Lung (tissue), 12 donors: ENCODE data around the gene MAP1LC3B2. TPM values are rescaled to one million over a fixed set of nuclear protein-coding genes. Genes with fewer than 3 reads are reported as not detected.
A peak's percentile ranks its signal among the peaks of the same experiment; 100 is the strongest.

Experiments used
- ATAC-seq: fragments of 200-7000 bp; cut with Tn5 transposase; one replicate; pipeline ENCODE4 v1.9.1; 2020; ENCODE audit warnings: moderate number of reproducible peaks; ENCODE audit not compliant: insufficient read depth, low FRiP score
- DNase-seq, 3 donors: peaks; one replicate each; pipeline ENCODE4 v3.0.0-alpha.2; 2013 to 2017
- H3K27ac ChIP-seq, 2 donors: one replicate each; pipeline ENCODE4 v1.5.1; 2013; ENCODE audit warnings: mild to moderate bottlenecking in 2 of 2, moderate library complexity in 2 of 2, control low read depth in 1 of 2, inconsistent platforms in 1 of 2, low read depth in 1 of 2, low read length in 1 of 2
- H3K27me3 ChIP-seq, 3 donors: one replicate each; pipeline ENCODE4 v1.5.1; 2013; ENCODE audit warnings: low read length in 2 of 3; ENCODE audit not compliant: control insufficient read depth in 3 of 3, insufficient read depth in 3 of 3
- H3K36me3 ChIP-seq, 4 donors: one replicate each; pipeline ENCODE4 v1.5.1; 2013; ENCODE audit warnings: low read length in 4 of 4, mild to moderate bottlenecking in 1 of 4, moderate library complexity in 1 of 4; ENCODE audit not compliant: control insufficient read depth in 4 of 4, insufficient read depth in 4 of 4
- H3K4me1 ChIP-seq, 5 donors: one replicate each; pipeline ENCODE4 v1.5.1; 2013; ENCODE audit warnings: low read length in 5 of 5, mild to moderate bottlenecking in 2 of 5, moderate library complexity in 1 of 5; ENCODE audit not compliant: control insufficient read depth in 5 of 5, insufficient read depth in 5 of 5
- H3K4me3 ChIP-seq: one replicate; pipeline ENCODE4 v1.5.1; 2013; ENCODE audit warnings: mild to moderate bottlenecking, control low read depth, moderate library complexity
- H3K9ac ChIP-seq, 2 donors: one replicate each; pipeline ENCODE4 v1.5.1; 2013; ENCODE audit warnings: low read length in 2 of 2, control low read depth in 1 of 2; ENCODE audit not compliant: insufficient read depth in 1 of 2
- H3K9me3 ChIP-seq, 4 donors: one replicate each; pipeline ENCODE4 v1.5.1; 2013; ENCODE audit warnings: low read length in 3 of 4, mild to moderate bottlenecking in 1 of 4, moderate library complexity in 1 of 4; ENCODE audit not compliant: control insufficient read depth in 4 of 4, insufficient read depth in 3 of 4
- WGBS, 2 donors: extraction: QIAGEN DNeasy Blood & Tissue Kit; methylation state at CpG; one replicate each; pipeline ENCODE4 v1.1.7; 2013; 5-methylcytosine and 5-hydroxymethylcytosine counted together
- polyA plus RNA-seq, 2 donors: library from polyadenylated mRNA; stranded (reverse); fragments of 200-250 nt; gene quantifications; one replicate each; pipeline ENCODE4 v1.2.1, GENCODE V29; 2013
- total RNA-seq, 2 donors: library from RNA; depleted of rRNA in 1 of 2; stranded (reverse); fragments of >200 nt in 1 of 2; gene quantifications; one replicate each; pipeline ENCODE4 v1.2.1, GENCODE V29; 2014 to 2021
- TF ChIP-seq, protein P1 (sequence below): IDR thresholded peaks from 2 replicates; pipeline ENCODE4 v1.5.1; 2012; ENCODE audit warnings: mild to moderate bottlenecking; ENCODE audit errors: control extremely low read depth, extremely low read depth
- donor health status: control.
- donor health status: control.
- donor health status: Bipolar disorder and iron deficiency.
- donor health status: healthy.
- donor health status: DM: yes; HTN: yes; CAD: no.

MAP1LC3B2 gene
- total and polyA plus RNA-seq, 4 donors: 1.1 to 2.2 (median 2.0) TPM; not detected in 1

GRCh38 chr12:116525418-116526001 lies 33.7 kb upstream of the MAP1LC3B2 start:
- 51 to 67% methylated on average over 15 of the region's 15 CpGs for WGBS, 2 donors
- H3K27ac ChIP-seq: no peak overlapping the region
- H3K9me3 ChIP-seq: no peaks in the 10 kb centered on the region
- TF ChIP-seq, protein P1, sequence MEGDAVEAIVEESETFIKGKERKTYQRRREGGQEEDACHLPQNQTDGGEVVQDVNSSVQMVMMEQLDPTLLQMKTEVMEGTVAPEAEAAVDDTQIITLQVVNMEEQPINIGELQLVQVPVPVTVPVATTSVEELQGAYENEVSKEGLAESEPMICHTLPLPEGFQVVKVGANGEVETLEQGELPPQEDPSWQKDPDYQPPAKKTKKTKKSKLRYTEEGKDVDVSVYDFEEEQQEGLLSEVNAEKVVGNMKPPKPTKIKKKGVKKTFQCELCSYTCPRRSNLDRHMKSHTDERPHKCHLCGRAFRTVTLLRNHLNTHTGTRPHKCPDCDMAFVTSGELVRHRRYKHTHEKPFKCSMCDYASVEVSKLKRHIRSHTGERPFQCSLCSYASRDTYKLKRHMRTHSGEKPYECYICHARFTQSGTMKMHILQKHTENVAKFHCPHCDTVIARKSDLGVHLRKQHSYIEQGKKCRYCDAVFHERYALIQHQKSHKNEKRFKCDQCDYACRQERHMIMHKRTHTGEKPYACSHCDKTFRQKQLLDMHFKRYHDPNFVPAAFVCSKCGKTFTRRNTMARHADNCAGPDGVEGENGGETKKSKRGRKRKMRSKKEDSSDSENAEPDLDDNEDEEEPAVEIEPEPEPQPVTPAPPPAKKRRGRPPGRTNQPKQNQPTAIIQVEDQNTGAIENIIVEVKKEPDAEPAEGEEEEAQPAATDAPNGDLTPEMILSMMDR: no peak
- no peak overlapping the region for H3K4me3 ChIP-seq
- ATAC-seq: no peak
- H3K9ac ChIP-seq: peak overlapping the region in 1 of 2 donors; percentile 61
- DNase-seq: peak; percentile 67 to 82 (median 79)
- H3K4me1 ChIP-seq: peaks cover 0 to 11% (median 6%) of the 10 kb centered on the region in 5 donors
- H3K36me3 ChIP-seq: no peaks in the 10 kb centered on the region
- H3K27me3 ChIP-seq: peaks cover 0 to 3% (median 0%) of the 10 kb centered on the region in 3 donors

GRCh38 chr12:116528065-116528464 lies 31.1 kb upstream of the MAP1LC3B2 start:
- Histone ChIP-seq H3K4me1 (peaks cover 3 to 11% (median 6%) of the 10 kb centered on the region in 5 donors), H3K4me3 (no peak overlapping the region), H3K9ac (no peak overlapping the region), H3K36me3 (no peaks in the 10 kb centered on the region), H3K27me3 (peaks cover 0 to 3% (median 0%) of the 10 kb centered on the region in 3 donors), H3K27ac (no peak overlapping the region), H3K9me3 (no peaks in the 10 kb centered on the region)
- DNase-seq (no peak), ATAC-seq (no peak)
- TF ChIP-seq, protein P1: no peak
- WGBS, 2 donors: 83 to 91% methylated on average over 4 of the region's 4 CpGs

GRCh38 chr12:116528498-116528897 lies 30.7 kb upstream of the MAP1LC3B2 start:
- Histone ChIP-seq H3K4me3 (no peak overlapping the region), H3K9me3 (no peaks in the 10 kb centered on the region), H3K36me3 (no peaks in the 10 kb centered on the region), H3K27me3 (peaks cover 0 to 3% (median 0%) of the 10 kb centered on the region in 3 donors), H3K4me1 (peaks cover 3 to 14% (median 9%) of the 10 kb centered on the region in 5 donors), H3K9ac (no peak overlapping the region), H3K27ac (no peak overlapping the region)
- ATAC-seq (no peak), DNase-seq (no peak)
- TF ChIP-seq, protein P1: no peak
- 88 to 92% methylated on average over 1 of the region's 1 CpG for WGBS, 2 donors
